K562 (cell line): ENCODE measurements around the gene GPRIN2.
"Not testable (repeated sequence)": the region's sequence is repeated elsewhere in the genome, so short reads cannot be mapped to it uniquely, and the experiment has no call there.

ENCODE experiments used
- BHLHE40 ChIP-seq: IDR thresholded peaks from 2 replicates; pipeline ENCODE4 v1.6.1; 2011; ENCODE audit warnings: low read length, improper control_type of control experiment
- CTCF ChIP-seq, 3 experiments: IDR thresholded peaks in 2 of 3; conservative IDR thresholded peaks in 1 of 3; 2 replicates each; pipeline ENCODE4 v1.5.1; 2011 to 2012; ENCODE audit warnings: low read length in 3 of 3, mild to moderate bottlenecking in 3 of 3, control low read depth in 2 of 3, improper control_type of control experiment in 1 of 3, inconsistent platforms in 1 of 3, low read depth in 1 of 3, mixed read lengths in 1 of 3, moderate library complexity in 1 of 3; ENCODE audit not compliant: insufficient read depth in 2 of 3
- CUX1 ChIP-seq: fragments of 200-800 bp; sonication (Bioruptor generic); IDR thresholded peaks from 2 replicates; pipeline ENCODE4 v1.6.1; 2016; ENCODE audit warnings: missing genetic modification characterization, missing compliant biosample characterization
- EP300 ChIP-seq: IDR thresholded peaks from 2 replicates; pipeline ENCODE4 v1.6.1; 2012; ENCODE audit warnings: low read length, improper control_type of control experiment
- FOXK2 ChIP-seq, 2 experiments: fragments of 450-650 bp; IDR thresholded peaks in 1 of 2; conservative IDR thresholded peaks in 1 of 2; 2 replicates each; pipeline ENCODE4 v1.6.1; 2016; ENCODE audit warnings: low read depth in 2 of 2, mild to moderate bottlenecking in 1 of 2
- HEY1 ChIP-seq: fragments of 250-450 bp; sonication (Bioruptor Pico); IDR thresholded peaks from 2 replicates; pipeline ENCODE4 v1.5.0; 2020; ENCODE audit warnings: mild to moderate bottlenecking, moderate library complexity, borderline replicate concordance
- KAT2B ChIP-seq: IDR thresholded peaks from one replicate; pipeline ENCODE4 v1.6.1; 2012; ENCODE audit warnings: low read depth, mild to moderate bottlenecking, control low read depth, inconsistent platforms, low read length, moderate library complexity
- MYC ChIP-seq, 2 experiments: fragments of 250-450 bp in 1 of 2; sonication (Bioruptor Pico) in 1 of 2; IDR thresholded peaks; 2 replicates each; pipeline versions ENCODE4 v1.5.1 to v1.6.1; 2012 to 2021; ENCODE audit warnings: low read depth in 2 of 2, borderline replicate concordance in 1 of 2, improper control_type of control experiment in 1 of 2, low read length in 1 of 2, mild to moderate bottlenecking in 1 of 2, moderate library complexity in 1 of 2
- RFX5 ChIP-seq: IDR thresholded peaks from 2 replicates; pipeline ENCODE4 v1.6.1; 2011; ENCODE audit warnings: low read depth, mild to moderate bottlenecking, improper control_type of control experiment, low read length
- THRA ChIP-seq: fragments of 450-650 bp; IDR thresholded peaks from 2 replicates; pipeline ENCODE4 v1.6.1; 2017; ENCODE audit warnings: mild to moderate bottlenecking, moderate library complexity
- ZKSCAN3 ChIP-seq: fragments of 250-450 bp; sonication (Bioruptor Pico); IDR thresholded peaks from 2 replicates; pipeline ENCODE4 v1.4.0; 2020
- ZNF311 ChIP-seq: fragments of 250-450 bp; sonication (Bioruptor Pico); IDR thresholded peaks from 2 replicates; pipeline ENCODE4 v1.4.0; 2020; ENCODE audit warnings: mild to moderate bottlenecking, moderate library complexity
- ZNF449 ChIP-seq: fragments of 250-450 bp; sonication (Bioruptor Pico); IDR thresholded peaks from 2 replicates; pipeline ENCODE4 v1.8.0; 2022; ENCODE audit warnings: moderate library complexity, mild to moderate bottlenecking, inconsistent platforms

- not testable (repeated sequence) for TF ChIP-seq FOXK2 (conservative IDR thresholded peaks at IDR 0.05 in 1 of 2, IDR thresholded peaks at IDR 0.05 in 1 of 2; ENCODE audit: low read depth in 2 of 2); THRA; BHLHE40; CTCF (IDR thresholded peaks at IDR 0.05 in 2 of 3, conservative IDR thresholded peaks at IDR 0.05 in 1 of 3; ENCODE audit: insufficient read depth in 2 of 3, low read depth in 1 of 3, low read length in 3 of 3); ZKSCAN3 (CRISPR knock-in tag); HEY1; KAT2B; CUX1 (CRISPR knock-in tag); ZNF311 (CRISPR knock-in tag); ZNF449 (CRISPR knock-in tag); EP300; MYC (IDR thresholded peaks at IDR 0.05; ENCODE audit: low read depth, low read length); MYC (CRISPR knock-in tag; IDR thresholded peaks at IDR 0.05; ENCODE audit: borderline replicate concordance, low read depth); RFX5
These were observed 16.9 kb upstream of the GPRIN2 start for GRCh38 chr10:46573314-46573713.
